Measurements from ENCODE around the gene CYP2J2. TPM values are rescaled to one million over a fixed set of nuclear protein-coding genes. Genes with fewer than 3 reads are reported as not detected.

Gene CYP2J2
- total RNA-seq, 1 experiment from 2014 or later, result 0.46 TPM

GRCh38 chr1:59845091-59845490 is 81.5 kb downstream of the CYP2J2 start (continued):
- TF ChIP-seq, protein P1, sequence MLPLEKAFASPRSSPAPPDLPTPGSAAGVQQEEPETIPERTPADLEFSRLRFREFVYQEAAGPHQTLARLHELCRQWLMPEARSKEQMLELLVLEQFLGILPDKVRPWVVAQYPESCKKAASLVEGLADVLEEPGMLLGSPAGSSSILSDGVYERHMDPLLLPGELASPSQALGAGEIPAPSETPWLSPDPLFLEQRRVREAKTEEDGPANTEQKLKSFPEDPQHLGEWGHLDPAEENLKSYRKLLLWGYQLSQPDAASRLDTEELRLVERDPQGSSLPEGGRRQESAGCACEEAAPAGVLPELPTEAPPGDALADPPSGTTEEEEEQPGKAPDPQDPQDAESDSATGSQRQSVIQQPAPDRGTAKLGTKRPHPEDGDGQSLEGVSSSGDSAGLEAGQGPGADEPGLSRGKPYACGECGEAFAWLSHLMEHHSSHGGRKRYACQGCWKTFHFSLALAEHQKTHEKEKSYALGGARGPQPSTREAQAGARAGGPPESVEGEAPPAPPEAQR (CRISPR knock-in tag; IDR thresholded peaks at IDR 0.05), result no peak
- TF ChIP-seq ZNF425 (CRISPR knock-in tag; conservative IDR thresholded peaks at IDR 0.05) (no peak), OVOL2 (CRISPR knock-in tag; IDR thresholded peaks at IDR 0.05; ENCODE audit: borderline replicate concordance) (no peak), CBFB (CRISPR knock-in tag; IDR thresholded peaks at IDR 0.05; ENCODE audit: low read depth) (no peak), ZNF232 (CRISPR knock-in tag; IDR thresholded peaks at IDR 0.05) (no peak), JAZF1 (CRISPR knock-in tag; IDR thresholded peaks at IDR 0.05) (no peak)
- TF ChIP-seq, protein P2, sequence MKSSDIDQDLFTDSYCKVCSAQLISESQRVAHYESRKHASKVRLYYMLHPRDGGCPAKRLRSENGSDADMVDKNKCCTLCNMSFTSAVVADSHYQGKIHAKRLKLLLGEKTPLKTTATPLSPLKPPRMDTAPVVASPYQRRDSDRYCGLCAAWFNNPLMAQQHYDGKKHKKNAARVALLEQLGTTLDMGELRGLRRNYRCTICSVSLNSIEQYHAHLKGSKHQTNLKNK (CRISPR knock-in tag; IDR thresholded peaks at IDR 0.05), result no peak

Other genes with a start within 250 kb of the CYP2J2 start
- 33.8 to 45.9 TPM (median 43.9 TPM) in 3 replicates for gene HOOK1, start 111.8 kb downstream of the CYP2J2 start, total RNA-seq (2021)
- 0.16 to 0.30 TPM (median 0.22 TPM) in 3 replicates for gene C1orf87, start 147.0 kb upstream of the CYP2J2 start, total RNA-seq (2021)

Data from WTC11 (cell line).